ENCODE data around the gene AGBL4.

AGBL4 gene

GRCh38 chr1:48948562-48948961, 1075.2 kb downstream of the AGBL4 start:
- H3K4me3 ChIP-seq (ENCODE audit: low read length) = no peak overlapping the region
- no peak for DNase-seq (ENCODE audit: low read depth)
- TF ChIP-seq CTCF (IDR thresholded peaks at IDR 0.05; ENCODE audit: insufficient read depth, low read depth, low read length, missing control alignments) = no peak

GRCh38 chr1:48947761-48948537, 1075.8 kb downstream of the AGBL4 start:
- TF ChIP-seq CTCF (IDR thresholded peaks at IDR 0.05; ENCODE audit: insufficient read depth, low read depth, low read length, missing control alignments) = no peak
- DNase-seq (ENCODE audit: low read depth) = no peak
- no peak overlapping the region for H3K4me3 ChIP-seq (ENCODE audit: low read length)

GRCh38 chr1:48946070-48946469, 1077.7 kb downstream of the AGBL4 start:
- no peak overlapping the region for H3K4me3 ChIP-seq (ENCODE audit: low read length)
- TF ChIP-seq CTCF (IDR thresholded peaks at IDR 0.05; ENCODE audit: insufficient read depth, low read depth, low read length, missing control alignments) = no peak
- DNase-seq (ENCODE audit: low read depth) = no peak

- no peak for DNase-seq (ENCODE audit: low read depth)
- TF ChIP-seq CTCF (IDR thresholded peaks at IDR 0.05; ENCODE audit: insufficient read depth, low read depth, low read length, missing control alignments) = no peak
- H3K4me3 ChIP-seq (ENCODE audit: low read length) = no peak overlapping the region
These were observed 1078.9 kb downstream of the AGBL4 start for GRCh38 chr1:48944811-48945210.

- no peak overlapping the region for H3K4me3 ChIP-seq (ENCODE audit: low read length)
- TF ChIP-seq CTCF (IDR thresholded peaks at IDR 0.05; ENCODE audit: insufficient read depth, low read depth, low read length, missing control alignments) = no peak
- peak; percentile 42 for DNase-seq (ENCODE audit: low read depth)
These were observed 1079.9 kb downstream of the AGBL4 start for GRCh38 chr1:48943826-48944225.

GRCh38 chr1:48943393-48943792, 1080.4 kb downstream of the AGBL4 start:
- H3K4me3 ChIP-seq (ENCODE audit: low read length) = no peak overlapping the region
- TF ChIP-seq CTCF (IDR thresholded peaks at IDR 0.05; ENCODE audit: insufficient read depth, low read depth, low read length, missing control alignments) = no peak
- DNase-seq (ENCODE audit: low read depth) = peak; percentile 4
